GM21723 (cell line): ENCODE data around the gene SCAF11.

Experiments
- ATAC-seq: cut with Tn5 transposase; IDR thresholded peaks from one replicate; pipeline ENCODE4 v1.9.1; 2021; ENCODE audit warnings: mild to moderate bottlenecking, moderate library complexity; ENCODE audit not compliant: unreplicated experiment

SCAF11 gene

DNA sequence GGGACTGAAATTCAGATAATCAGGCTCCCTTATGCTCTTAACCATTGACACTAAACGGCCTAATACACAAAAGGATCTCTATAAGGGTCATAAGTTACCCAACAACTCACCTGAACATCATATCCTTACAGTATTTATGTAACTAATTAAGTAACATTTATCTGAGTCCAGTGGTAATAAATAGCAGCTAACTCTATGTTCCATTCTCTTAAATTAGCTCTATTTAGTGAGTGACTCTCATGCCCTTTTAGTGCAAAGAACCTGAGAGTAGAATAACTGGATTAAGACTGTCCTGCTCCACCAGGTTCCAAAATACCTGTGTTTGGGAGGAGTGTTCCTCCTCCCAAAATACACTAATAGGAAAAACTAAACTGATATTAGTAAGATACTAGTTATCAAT is 9.8 kb downstream of the SCAF11 start:
- no peak for ATAC-seq

DNA sequence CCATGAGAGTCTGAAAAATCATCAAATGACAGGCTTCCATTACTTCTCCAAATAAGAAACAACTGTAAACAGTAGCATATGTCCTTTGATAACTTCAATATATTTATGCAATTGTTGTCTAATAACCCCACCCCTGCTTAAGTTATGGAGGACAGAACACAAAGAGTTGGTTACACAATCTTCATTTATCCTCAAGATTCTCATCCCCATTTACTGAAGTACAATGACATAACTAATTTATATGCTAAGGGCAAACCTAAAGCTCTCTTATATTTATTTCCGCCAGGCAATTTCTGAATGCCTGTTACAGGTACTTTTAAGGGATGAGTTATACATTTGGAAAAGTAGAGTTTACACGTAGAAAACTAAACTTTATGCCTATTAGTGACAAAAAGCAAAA is 12.3 kb downstream of the SCAF11 start:
- ATAC-seq = no peak

DNA sequence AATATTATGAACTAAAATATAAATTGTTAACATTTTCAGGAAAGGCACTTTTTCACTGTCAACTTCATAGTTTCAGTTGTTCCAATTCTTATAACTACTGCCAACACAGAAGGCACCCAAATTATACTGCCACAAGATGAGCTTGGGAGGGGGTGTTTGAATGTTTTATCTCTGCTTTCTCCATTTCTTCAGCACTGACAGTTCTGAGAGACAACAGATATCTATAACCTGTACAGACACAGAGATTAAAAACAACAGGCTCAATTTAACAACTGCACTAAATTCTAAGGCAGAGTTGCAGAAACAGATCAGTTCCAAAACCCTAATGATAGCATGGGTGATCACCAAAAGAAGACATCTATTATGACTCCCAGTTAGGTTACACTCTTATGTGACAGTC is 12.8 kb downstream of the SCAF11 start:
- no peak for ATAC-seq

DNA sequence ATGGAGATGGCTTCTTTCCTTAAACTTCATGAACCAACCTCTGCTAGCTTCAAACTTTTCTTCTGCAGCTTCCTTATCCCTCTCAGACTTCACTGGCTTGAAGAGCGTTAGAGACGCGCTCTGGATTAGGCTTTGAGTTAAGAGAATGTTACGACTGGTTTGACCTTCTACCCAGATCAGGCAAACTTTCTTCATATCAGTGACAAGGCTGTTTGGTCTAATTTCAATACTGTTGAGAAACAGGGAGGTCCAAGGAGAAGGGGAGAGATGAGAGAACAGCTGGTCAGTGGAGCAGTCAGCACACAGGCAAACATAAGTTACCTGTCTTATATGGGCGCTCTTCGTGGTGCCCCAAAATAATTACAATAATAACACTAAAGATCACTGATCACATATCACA is 14.9 kb downstream of the SCAF11 start:
- ATAC-seq = no peak

GRCh38 chr12:45974883-45975282 is 15.5 kb downstream of the SCAF11 start:
- ATAC-seq = no peak

DNA sequence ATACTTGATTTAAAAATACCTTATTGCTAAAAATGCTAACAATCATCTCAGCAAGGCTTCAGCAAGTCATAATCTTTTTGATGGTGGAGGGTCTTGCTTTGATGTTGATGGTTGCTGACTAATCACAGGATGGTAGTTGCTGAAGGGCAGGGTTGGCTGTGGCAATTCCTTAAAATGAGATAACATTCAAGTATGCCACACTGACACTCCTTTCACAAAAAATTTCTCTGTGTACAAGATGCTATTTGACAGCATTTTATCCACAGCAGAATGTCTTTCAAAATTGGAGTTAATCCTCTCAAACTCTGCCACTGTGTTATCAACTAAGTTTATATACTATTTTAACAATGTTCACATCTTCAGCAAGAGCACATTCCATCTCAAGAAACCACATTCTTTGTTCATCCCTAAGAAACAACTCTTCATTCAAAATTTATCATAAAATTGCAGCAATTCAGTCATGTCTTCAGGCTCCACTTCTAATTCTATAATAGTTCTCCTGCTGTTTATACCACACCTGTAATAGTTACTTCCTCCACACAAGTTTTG is 16.1 kb downstream of the SCAF11 start:
- no peak for ATAC-seq

DNA sequence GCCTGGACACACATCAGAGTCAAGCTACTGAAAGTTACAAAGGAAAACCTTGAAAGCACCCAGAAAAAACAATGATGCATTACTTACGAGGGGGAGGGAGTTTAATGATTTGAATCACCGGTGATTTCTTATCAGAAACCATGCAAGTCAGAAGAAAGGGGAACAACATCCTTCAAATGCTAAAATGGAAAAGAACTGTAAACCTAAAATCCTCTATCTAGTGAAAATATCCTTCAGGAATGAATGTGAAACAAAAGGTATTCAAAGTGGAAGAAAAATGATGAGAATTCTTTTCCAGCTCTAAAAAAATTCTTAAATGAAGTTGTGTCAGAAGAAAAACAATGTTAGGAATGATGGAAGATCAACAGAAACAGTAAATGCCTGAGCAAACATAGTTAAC is 16.8 kb downstream of the SCAF11 start:
- no peak for ATAC-seq

GRCh38 chr12:45970391-45970790 is 20.0 kb downstream of the SCAF11 start:
- ATAC-seq = no peak

DNA sequence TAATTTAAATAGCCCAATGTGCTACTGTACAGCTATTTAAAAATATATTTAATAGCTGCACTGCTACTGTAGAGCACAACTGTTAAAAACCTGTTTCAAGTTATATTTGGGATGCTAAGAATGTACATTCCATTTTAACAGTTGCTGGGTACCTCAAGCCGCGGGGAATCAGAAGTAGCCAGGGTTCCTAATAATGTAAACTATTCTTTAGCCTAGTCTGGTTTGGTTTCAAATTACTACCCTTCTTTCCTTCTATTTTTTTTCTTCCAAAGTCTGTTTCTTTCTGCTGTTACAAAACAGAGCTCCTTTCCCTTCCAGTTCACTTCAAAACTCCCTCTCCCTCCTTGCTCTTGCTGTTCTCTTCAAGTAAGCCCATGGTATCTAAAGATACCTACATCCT is 21.3 kb downstream of the SCAF11 start:
- ATAC-seq = no peak

GRCh38 chr12:45966486-45966885 is 23.9 kb downstream of the SCAF11 start:
- ATAC-seq = no peak

DNA sequence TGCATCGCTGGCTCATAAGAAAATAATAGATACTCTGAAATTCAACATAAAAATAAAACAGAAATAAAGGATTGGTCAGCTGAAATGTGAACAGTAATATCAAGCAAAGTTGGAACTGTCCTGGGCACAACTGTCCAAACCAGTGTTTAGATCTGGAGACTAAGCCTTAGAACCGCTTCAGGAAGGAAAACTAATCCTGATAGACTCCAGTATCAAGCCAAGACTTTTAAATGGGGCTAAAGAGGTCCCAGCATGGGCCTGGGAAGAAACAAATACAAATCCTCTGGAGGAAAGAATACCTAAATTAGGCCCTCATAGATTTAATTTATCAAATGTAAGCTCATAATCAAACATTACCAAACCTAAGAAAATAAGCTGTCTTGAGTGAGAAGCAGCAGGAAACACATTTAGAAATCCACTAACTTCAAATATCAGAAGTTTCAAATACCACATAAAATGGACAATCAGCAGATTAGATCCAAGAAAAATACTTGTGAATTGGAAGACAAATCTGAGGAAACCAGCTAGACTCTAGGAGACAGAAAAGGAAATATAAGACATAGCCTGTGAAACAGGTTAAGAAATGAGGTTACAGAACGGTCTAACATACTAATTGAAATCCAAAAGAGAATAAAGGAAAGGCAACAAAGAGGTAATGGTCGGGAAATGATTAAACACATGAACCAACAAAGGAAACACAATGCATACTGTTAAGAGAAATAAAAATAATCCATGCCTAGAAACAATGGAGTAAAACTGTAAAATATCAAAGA is 27.6 kb downstream of the SCAF11 start:
- ATAC-seq = no peak

DNA sequence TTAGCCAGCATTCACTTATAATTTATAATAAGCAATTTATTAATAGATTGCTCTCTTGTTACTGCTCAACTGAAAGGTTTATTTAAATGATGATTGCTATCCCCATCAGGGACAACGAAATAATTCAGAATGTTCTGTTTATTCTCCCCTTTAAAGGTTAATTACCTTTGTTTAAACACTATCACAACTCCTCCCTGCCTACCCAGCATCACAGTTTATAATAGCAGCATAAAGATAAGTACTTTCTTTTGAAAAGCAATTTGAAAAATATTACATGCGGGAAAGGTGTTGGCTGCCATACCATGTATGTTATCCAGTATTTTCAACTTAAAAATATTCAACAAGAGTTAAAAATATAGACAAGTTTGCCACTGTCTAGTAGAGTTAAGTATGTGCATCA is 30.6 kb downstream of the SCAF11 start:
- no peak for ATAC-seq

DNA sequence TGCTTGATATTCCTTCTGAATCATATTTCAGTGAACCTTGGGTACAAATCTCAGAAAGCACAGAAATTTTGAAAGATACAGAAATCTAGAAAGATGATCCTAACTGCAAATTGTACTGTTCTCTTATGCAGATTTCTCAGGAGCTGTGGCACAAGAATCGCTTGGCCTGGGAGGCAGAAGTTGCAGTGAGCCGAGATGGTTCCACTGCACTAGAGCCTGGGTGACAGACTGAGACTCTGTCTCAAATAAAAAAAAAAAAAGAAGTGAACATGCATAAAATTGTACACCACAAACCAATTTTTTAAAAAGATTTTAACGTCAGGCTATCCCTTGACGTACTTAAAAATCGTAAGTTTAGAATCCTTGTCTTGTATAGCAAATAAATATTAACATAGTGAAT is 31.3 kb downstream of the SCAF11 start:
- ATAC-seq = no peak

DNA sequence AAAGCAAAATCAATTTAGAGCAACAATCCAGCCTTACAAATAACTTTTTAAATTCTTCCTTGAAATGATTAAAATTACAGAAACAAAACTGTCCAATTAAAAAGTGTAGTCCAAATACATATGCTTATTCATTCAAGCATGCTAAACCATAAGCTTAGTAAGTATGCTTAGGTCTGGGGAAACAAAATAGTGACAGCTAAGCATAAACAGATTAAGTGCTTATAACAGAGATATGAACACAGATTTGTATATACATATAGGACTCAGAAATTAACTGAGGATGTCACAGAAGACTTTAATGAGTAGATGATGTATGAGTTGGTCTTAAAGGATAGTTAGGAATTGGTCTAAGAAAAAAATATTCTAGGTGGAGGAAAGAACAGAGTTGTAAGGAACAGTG is 41.8 kb downstream of the SCAF11 start:
- ATAC-seq = no peak

- ATAC-seq = no peak
These were observed 43.9 kb downstream of the SCAF11 start for GRCh38 chr12:45946435-45946834.

DNA sequence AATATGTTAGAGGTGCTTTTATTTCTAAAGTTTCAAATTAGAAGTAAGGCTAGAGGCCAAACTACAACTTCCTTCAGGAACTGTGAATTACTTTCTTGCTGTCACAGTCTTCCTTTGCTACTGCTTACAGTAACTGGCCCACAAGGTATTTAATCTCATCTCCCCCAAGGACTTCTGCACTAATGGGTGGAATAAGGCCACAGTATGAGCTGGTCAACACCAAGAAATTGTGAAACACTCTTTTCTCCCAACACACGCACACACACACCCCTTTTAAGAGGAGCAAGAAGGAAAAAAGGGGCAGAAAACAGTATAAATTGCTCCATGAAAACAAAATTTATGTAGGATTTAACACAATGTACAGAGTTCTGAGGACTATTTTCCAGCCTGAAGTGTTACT is 45.6 kb downstream of the SCAF11 start:
- no peak for ATAC-seq

GRCh38 chr12:45939759-45940158 is 50.6 kb downstream of the SCAF11 start:
- no peak for ATAC-seq

DNA sequence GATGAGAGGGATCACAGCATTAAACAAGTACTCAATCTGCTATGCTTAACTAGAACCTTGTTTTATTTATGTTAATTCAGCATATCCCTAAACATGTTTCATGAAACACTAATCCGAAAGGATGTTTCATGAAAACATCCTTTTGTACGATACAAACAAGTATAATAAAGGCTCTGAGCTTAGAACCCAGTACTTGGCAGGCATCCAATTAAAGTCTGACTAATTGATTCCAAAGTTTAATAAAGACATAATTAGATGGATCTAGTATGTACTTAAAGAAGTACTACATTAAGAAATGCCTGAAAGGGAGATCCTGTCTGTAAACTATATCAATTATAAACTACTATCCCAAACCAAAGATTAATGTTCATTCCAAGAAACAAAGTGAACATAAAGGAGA is 51.8 kb downstream of the SCAF11 start:
- ATAC-seq = no peak

GRCh38 chr12:45934956-45935355 is 55.4 kb downstream of the SCAF11 start:
- ATAC-seq = no peak

DNA sequence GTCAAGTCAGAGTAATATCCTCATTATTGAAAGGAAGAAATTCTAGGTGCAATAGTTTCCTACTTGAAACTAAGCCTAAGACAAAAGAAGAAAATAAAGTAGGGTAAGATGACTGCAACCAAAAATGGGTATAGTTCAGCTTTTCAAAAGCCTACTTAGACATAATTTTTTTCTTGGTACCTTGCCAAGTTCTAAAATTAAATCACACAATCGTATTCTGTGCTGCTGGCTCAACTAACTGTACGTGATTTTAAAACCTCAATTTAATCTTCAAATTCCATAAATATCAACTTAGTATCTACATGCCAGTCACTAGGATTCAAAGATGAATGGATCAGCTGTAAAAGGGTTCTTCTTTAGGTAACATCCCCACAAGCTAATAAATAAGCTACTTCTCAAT is 56.9 kb downstream of the SCAF11 start:
- no peak for ATAC-seq

- no peak for ATAC-seq
These were observed 60.0 kb downstream of the SCAF11 start for GRCh38 chr12:45930369-45930768.

GRCh38 chr12:45928309-45928708 is 62.1 kb downstream of the SCAF11 start:
- no peak for ATAC-seq

GRCh38 chr12:45918818-45919217 is 71.6 kb downstream of the SCAF11 start:
- no peak for ATAC-seq
